ENCODE results near the gene PATL2. TPM values are rescaled to one million over a fixed set of nuclear protein-coding genes. Genes with fewer than 3 reads are reported as not detected.

Gene PATL2
- total RNA-seq, 1 experiment from 2014 or later, result 1.2 TPM

DNA sequence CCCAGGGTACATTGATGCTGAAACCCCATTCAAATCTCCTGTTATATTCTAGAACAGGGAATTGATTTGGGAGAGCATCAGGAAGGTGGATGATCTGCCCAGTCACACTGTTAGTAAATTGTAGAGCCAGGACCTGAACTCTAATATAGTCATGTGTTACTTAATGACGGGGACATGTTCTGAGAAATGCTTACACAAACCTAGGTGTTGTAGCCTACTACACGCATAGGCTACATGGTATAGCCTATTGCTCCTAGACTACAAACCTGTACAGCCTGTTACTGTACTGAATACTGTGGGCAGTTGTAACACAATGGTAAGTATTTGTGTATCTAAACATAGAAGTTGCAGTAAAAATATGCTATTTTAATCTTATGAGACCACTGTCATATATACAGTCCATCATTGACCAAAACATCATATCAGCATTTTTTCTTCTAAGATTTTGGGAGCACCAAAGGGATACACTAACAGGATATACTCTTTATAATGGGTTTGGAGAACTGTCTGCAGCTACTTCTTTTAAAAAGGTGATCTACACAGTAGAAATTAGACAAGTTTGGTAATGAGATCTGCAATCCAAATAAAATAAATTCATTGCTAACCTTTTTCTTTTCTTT lies 6.0 kb upstream of the PATL2 start:
- ChIA-PET POLR2A (ENCODE audit: low non-redundant PET) (no interaction called here), CTCF (no interaction called here)
- DNase-seq (ENCODE audit: low spot score), result no peak
- no peaks in the 10 kb centered on the region for H3K27me3 ChIP-seq (replicated peaks; ENCODE audit: insufficient read depth, low read depth, low read length, poor library complexity)
- peaks cover 52% of the 10 kb centered on the region for H3K36me3 ChIP-seq (ENCODE audit: insufficient read depth, low read length, poor library complexity, severe bottlenecking)
- H3K4me1 ChIP-seq (ENCODE audit: insufficient read depth, low read length, poor library complexity, severe bottlenecking), result peaks cover 34% of the 10 kb centered on the region
- BruUV-seq (replicated peaks), result no TSS peak
- intact Hi-C loops (cut with micrococcal nuclease; ENCODE audit: unreplicated experiment), result no loop called here
- H3K4me3 ChIP-seq (ENCODE audit: low read depth, low read length, poor library complexity, severe bottlenecking), result no peak overlapping the region
- no peaks in the 10 kb centered on the region for H3K9me3 ChIP-seq (ENCODE audit: low read depth, low read length, poor library complexity, severe bottlenecking)
- TF ChIP-seq, protein P1, sequence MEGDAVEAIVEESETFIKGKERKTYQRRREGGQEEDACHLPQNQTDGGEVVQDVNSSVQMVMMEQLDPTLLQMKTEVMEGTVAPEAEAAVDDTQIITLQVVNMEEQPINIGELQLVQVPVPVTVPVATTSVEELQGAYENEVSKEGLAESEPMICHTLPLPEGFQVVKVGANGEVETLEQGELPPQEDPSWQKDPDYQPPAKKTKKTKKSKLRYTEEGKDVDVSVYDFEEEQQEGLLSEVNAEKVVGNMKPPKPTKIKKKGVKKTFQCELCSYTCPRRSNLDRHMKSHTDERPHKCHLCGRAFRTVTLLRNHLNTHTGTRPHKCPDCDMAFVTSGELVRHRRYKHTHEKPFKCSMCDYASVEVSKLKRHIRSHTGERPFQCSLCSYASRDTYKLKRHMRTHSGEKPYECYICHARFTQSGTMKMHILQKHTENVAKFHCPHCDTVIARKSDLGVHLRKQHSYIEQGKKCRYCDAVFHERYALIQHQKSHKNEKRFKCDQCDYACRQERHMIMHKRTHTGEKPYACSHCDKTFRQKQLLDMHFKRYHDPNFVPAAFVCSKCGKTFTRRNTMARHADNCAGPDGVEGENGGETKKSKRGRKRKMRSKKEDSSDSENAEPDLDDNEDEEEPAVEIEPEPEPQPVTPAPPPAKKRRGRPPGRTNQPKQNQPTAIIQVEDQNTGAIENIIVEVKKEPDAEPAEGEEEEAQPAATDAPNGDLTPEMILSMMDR (conservative IDR thresholded peaks at IDR 0.05; ENCODE audit: low read depth, low read length), result no peak
- no peak for TF ChIP-seq EZH2 (IDR thresholded peaks at IDR 0.05; ENCODE audit: borderline replicate concordance, low read depth, low read length, poor library complexity, severe bottlenecking)
- H3K27ac ChIP-seq (ENCODE audit: low read depth, low read length, poor library complexity, severe bottlenecking), result no peak overlapping the region

DNA sequence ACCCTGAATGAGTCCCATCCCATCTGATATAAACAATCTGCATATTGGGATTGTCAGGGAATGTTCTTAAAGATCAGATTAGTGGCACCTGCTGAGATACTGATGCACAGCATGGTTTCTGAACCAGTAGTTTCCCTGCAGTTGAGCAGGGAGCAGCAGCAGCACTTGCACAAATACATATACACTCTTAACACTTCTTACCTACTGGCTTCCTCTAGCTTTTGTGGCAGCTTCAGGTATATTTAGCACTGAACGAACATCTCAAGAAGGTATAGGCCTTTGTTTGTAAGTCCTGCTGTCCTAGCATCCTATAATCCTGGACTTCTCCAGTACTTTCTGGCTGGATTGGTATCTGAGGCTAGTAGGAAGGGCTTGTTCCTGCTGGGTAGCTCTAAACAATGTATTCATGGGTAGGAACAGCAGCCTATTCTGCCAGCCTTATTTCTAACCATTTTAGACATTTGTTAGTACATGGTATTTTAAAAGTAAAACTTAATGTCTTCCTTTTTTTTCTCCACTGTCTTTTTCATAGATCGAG lies 4.7 kb upstream of the PATL2 start:
- TF ChIP-seq EZH2 (IDR thresholded peaks at IDR 0.05; ENCODE audit: borderline replicate concordance, low read depth, low read length, poor library complexity, severe bottlenecking), result no peak
- TF ChIP-seq, protein P1 (conservative IDR thresholded peaks at IDR 0.05; ENCODE audit: low read depth, low read length), result no peak
- DNase-seq (ENCODE audit: low spot score), result no peak
- CTCF ChIA-PET, result no interaction called here
- Histone ChIP-seq H3K4me3 (ENCODE audit: low read depth, low read length, poor library complexity, severe bottlenecking) (no peak overlapping the region), H3K36me3 (ENCODE audit: insufficient read depth, low read length, poor library complexity, severe bottlenecking) (peaks cover 52% of the 10 kb centered on the region), H3K4me1 (ENCODE audit: insufficient read depth, low read length, poor library complexity, severe bottlenecking) (peaks cover 34% of the 10 kb centered on the region), H3K27me3 (replicated peaks; ENCODE audit: insufficient read depth, low read depth, low read length, poor library complexity) (no peaks in the 10 kb centered on the region), H3K27ac (ENCODE audit: low read depth, low read length, poor library complexity, severe bottlenecking) (peak overlapping the region; percentile 18), H3K9me3 (ENCODE audit: low read depth, low read length, poor library complexity, severe bottlenecking) (no peaks in the 10 kb centered on the region)
- BruUV-seq (replicated peaks), result no TSS peak
- intact Hi-C loops (cut with micrococcal nuclease; ENCODE audit: unreplicated experiment), result no loop called here
- POLR2A ChIA-PET (ENCODE audit: low non-redundant PET), result interaction anchor here (1.4 kb wide), 1 partner anchor 11 kb away, joined by 8 read pairs; no protein-coding TSS in a partner anchor

DNA sequence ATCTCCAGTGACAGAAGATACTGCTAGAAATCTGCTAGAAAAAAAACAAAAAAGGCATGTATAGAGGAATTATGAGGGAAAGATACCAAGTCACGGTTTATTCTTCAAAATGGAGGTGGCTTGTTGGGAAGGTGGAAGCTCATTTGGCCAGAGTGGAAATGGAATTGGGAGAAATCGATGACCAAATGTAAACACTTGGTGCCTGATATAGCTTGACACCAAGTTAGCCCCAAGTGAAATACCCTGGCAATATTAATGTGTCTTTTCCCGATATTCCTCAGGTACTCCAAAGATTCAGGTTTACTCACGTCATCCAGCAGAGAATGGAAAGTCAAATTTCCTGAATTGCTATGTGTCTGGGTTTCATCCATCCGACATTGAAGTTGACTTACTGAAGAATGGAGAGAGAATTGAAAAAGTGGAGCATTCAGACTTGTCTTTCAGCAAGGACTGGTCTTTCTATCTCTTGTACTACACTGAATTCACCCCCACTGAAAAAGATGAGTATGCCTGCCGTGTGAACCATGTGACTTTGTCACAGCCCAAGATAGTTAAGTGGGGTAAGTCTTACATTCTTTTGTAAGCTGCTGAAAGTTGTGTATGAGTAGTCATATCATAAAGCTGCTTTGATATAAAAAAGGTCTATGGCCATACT lies 4.1 kb upstream of the PATL2 start:
- no peaks in the 10 kb centered on the region for H3K27me3 ChIP-seq (replicated peaks; ENCODE audit: insufficient read depth, low read depth, low read length, poor library complexity)
- DNase-seq (ENCODE audit: low spot score), result no peak
- peaks cover 52% of the 10 kb centered on the region for H3K36me3 ChIP-seq (ENCODE audit: insufficient read depth, low read length, poor library complexity, severe bottlenecking)
- TF ChIP-seq, protein P1 (conservative IDR thresholded peaks at IDR 0.05; ENCODE audit: low read depth, low read length), result no peak
- TF ChIP-seq EZH2 (IDR thresholded peaks at IDR 0.05; ENCODE audit: borderline replicate concordance, low read depth, low read length, poor library complexity, severe bottlenecking), result no peak
- no peak overlapping the region for H3K4me3 ChIP-seq (ENCODE audit: low read depth, low read length, poor library complexity, severe bottlenecking)
- intact Hi-C loops (cut with micrococcal nuclease; ENCODE audit: unreplicated experiment), result no loop called here
- no TSS peak for BruUV-seq (replicated peaks)
- peaks cover 34% of the 10 kb centered on the region for H3K4me1 ChIP-seq (ENCODE audit: insufficient read depth, low read length, poor library complexity, severe bottlenecking)
- H3K27ac ChIP-seq (ENCODE audit: low read depth, low read length, poor library complexity, severe bottlenecking), result peak overlapping the region; percentile 18
- no peaks in the 10 kb centered on the region for H3K9me3 ChIP-seq (ENCODE audit: low read depth, low read length, poor library complexity, severe bottlenecking)
- ChIA-PET POLR2A (ENCODE audit: low non-redundant PET) (interaction anchor here (1.4 kb wide), 1 partner anchor 11 kb away, joined by 8 read pairs; no protein-coding TSS in a partner anchor), CTCF (interaction anchor here (0.6 to 1.2 kb wide), 2 partner anchors 52 to 153 kb away, joined by 4 to 7 read pairs; partner anchors contain the start of gene SPG11)
